ENCODE measurements around the gene DYSF. TPM values are rescaled to one million over a fixed set of nuclear protein-coding genes. Genes with fewer than 3 reads are reported as not detected.

Gene DYSF
- total RNA-seq, 1 donor from 2014 or later: not detected

DNA sequence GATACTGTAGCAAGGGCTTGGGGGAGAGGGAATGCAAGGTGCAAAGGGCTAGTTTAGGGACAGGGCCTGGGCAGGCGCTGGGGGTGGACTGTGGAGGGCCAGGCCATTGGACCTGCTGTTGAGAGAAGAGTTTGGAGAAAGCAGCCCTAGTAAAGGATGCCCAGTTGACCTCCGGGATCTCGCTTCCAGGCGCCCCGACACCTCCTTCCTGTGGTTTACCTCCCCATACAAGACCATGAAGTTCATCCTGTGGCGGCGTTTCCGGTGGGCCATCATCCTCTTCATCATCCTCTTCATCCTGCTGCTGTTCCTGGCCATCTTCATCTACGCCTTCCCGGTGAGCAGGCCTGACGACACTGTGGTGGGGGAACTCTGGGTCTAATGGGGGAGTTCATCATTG, 229.0 kb downstream of the DYSF start:
- H3K4me1 Mint-ChIP-seq (ENCODE audit: low read depth): no peaks in the 10 kb centered on the region
- intact Hi-C loops (cut with micrococcal nuclease): no loop called here
- H3K9me3 Mint-ChIP-seq: no peaks in the 10 kb centered on the region
- no peak for DNase-seq (ENCODE audit: low spot score)
- no peak overlapping the region for H3K4me3 Mint-ChIP-seq (ENCODE audit: low read depth)
- no peaks in the 10 kb centered on the region for H3K27me3 Mint-ChIP-seq (ENCODE audit: low read depth)
- no peak overlapping the region for H3K27ac Mint-ChIP-seq
- no peaks in the 10 kb centered on the region for H3K36me3 Mint-ChIP-seq (ENCODE audit: low read depth)

DNA sequence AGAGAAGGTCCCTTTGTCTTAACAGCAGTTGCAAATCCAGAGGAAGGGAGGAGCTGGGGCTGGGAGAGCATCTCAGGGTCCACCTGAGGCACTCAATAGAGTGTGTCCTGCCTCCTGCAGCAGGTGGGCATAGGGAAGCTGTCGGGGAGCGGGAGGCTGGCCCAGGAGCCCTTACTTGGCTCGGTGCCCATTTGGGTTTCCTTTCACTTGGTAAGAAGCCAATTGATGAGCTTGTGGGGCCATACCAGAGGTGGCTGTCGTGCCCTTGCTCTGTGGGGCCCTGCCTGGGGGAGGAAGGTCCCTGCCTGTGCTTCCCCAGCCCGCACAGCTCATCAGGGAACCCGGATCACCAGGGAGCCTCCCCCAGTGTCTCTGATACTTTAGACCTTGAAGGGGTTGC, 229.7 kb downstream of the DYSF start:
- Mint-ChIP-seq H3K4me3 (ENCODE audit: low read depth) (no peak overlapping the region), H3K36me3 (ENCODE audit: low read depth) (no peaks in the 10 kb centered on the region)
- intact Hi-C loops (cut with micrococcal nuclease): no loop called here

DNA sequence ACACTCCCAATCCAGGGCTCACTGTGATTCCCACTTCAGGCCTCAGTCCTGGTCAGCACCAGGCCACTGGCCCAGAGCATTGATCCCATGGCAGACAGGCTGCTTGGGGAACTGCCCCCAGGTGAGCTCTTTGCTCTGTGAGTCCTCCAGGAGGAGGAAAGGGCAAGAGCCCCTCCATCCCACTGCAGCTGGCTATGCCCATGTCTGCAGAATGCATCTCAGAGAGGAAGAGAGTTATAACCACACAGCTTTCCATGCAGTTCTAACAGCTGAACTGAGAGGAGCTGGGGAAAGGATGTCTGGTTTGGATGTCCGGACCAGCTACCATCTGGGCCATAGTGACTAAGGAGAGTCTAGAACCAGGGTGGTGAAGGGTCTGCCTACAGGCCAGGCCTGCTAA, 230.3 kb downstream of the DYSF start:
- no peak for DNase-seq (ENCODE audit: low spot score)
- H3K4me1 Mint-ChIP-seq (ENCODE audit: low read depth): no peaks in the 10 kb centered on the region
- no peaks in the 10 kb centered on the region for H3K36me3 Mint-ChIP-seq (ENCODE audit: low read depth)
- no peak overlapping the region for H3K27ac Mint-ChIP-seq
- no peaks in the 10 kb centered on the region for H3K27me3 Mint-ChIP-seq (ENCODE audit: low read depth)
- no peak overlapping the region for H3K4me3 Mint-ChIP-seq (ENCODE audit: low read depth)
- intact Hi-C loops (cut with micrococcal nuclease): no loop called here
- no peaks in the 10 kb centered on the region for H3K9me3 Mint-ChIP-seq

More for the DNA sequence above, 229.7 kb downstream of the DYSF start:
- no peak overlapping the region for H3K27ac Mint-ChIP-seq
- no peaks in the 10 kb centered on the region for H3K4me1 Mint-ChIP-seq (ENCODE audit: low read depth)
- DNase-seq (ENCODE audit: low spot score): no peak
- H3K27me3 Mint-ChIP-seq (ENCODE audit: low read depth): no peaks in the 10 kb centered on the region
- H3K9me3 Mint-ChIP-seq: no peaks in the 10 kb centered on the region

DNA sequence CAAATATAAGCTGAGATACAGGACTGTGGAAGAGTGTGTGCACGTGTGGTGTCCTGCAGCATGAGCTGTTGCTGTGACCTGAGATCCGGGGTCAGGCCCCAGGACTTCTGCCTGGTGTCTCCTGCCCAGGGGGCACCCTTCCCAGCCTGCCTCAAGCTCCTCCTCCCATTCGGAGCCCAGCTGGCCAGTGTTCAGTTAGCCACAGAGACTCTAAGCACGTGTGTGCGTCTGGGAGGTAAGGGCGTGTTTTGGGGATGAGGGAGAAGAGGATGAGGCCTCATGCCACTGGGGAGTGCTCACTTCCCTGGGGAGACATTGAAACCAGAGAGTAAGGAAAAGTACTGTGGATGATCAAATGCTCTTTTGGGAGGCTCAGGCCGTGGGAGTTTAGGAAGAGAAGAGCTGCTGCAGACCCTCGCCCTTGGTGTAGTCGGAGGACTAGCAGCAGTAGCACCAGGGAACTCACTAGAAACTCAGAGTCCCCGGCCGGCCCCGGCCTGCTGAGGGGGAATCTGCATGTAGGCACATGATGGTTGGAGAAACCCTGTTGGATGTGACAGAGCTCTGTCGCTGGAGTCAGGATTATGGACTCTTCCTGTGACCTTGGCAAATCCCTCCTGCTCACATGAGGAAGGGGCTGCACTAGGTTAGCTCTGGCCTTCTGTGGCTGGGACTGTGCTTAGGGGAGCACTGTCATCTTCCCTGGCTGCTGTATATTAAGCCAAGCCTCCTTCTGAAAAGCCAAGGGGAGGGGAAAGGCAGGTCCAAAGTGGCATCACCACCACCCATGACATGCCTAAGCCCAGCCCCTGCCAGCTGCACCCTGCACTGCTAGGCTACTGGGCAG, 231.1 kb downstream of the DYSF start:
- no peak for DNase-seq (ENCODE audit: low spot score)
- H3K9me3 Mint-ChIP-seq: no peaks in the 10 kb centered on the region
- no peaks in the 10 kb centered on the region for H3K4me1 Mint-ChIP-seq (ENCODE audit: low read depth)
- H3K27me3 Mint-ChIP-seq (ENCODE audit: low read depth): no peaks in the 10 kb centered on the region
- H3K36me3 Mint-ChIP-seq (ENCODE audit: low read depth): no peaks in the 10 kb centered on the region
- no peak overlapping the region for H3K4me3 Mint-ChIP-seq (ENCODE audit: low read depth)
- intact Hi-C loops (cut with micrococcal nuclease): no loop called here
- no peak overlapping the region for H3K27ac Mint-ChIP-seq

DNA sequence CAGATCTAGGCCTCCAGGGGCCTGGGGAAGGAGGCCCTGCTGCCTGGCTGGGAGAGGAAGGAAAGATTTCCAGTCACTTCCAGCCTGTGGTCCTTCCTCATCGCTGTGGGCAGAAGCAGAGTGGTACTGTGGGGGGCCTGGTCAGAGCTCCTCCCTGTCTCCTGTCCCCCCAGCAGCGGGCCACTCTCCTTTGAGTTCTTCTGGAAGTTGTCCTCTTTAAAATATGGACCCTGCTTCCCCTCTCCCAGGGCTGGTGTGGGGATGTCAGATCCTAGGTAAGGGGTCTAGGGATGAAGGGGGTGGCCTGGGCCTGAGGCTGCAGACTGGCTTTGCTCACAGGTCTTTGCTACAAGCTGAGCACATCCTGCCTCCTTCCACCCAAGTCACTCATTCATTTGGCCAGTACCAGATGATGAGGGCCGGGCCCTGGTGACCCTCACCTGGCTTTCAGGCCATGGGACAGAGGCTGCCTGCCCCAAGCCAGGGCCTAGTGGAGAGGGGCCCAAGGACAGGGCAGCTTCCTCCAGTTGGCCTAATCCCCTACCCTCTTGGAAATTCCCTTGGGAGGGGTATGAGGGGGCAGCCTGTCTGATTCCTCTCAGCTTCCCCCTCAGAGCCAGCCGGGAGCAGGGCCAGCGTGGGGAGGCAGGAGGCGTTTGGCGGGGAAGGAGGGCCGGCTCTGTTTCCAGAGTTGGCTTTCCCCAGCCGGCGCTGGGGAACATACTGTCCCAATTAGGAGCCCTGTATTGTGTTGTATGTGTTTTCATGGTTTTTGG, 231.9 kb downstream of the DYSF start:
- Mint-ChIP-seq H3K9me3 (no peaks in the 10 kb centered on the region), H3K27ac (no peak overlapping the region), H3K36me3 (ENCODE audit: low read depth) (no peaks in the 10 kb centered on the region), H3K4me1 (ENCODE audit: low read depth) (no peaks in the 10 kb centered on the region), H3K4me3 (ENCODE audit: low read depth) (no peak overlapping the region), H3K27me3 (ENCODE audit: low read depth) (no peaks in the 10 kb centered on the region)
- intact Hi-C loops (cut with micrococcal nuclease): no loop called here
- DNase-seq (ENCODE audit: low spot score): no peak

DNA sequence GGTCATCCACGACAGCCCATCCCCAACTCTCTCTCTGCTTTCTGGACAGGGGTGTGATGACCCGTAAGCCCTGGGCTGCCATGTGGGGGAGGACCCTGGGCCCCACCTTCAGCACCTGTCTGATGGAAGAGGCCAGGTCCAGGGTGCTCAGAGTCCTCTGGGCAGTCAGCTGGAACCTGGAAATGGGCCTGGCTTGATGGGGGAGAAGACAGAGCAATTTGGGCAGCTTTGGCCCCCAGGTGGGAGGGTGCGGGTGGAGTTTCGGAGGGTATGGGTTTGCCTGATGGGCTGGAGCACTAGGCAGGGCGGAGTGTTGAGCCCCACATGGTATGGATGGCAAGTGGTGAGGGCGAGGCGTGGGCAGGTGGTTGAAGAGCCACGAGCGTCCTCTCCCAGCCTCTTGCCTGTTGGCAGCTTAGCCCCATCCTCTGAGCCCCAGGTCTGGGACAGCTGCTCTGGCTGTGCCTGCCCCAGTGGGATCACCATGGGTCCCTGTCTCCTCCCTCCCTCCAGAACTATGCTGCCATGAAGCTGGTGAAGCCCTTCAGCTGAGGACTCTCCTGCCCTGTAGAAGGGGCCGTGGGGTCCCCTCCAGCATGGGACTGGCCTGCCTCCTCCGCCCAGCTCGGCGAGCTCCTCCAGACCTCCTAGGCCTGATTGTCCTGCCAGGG, 232.7 kb downstream of the DYSF start:
- intact Hi-C loops (cut with micrococcal nuclease): no loop called here
- Mint-ChIP-seq H3K4me1 (ENCODE audit: low read depth) (no peaks in the 10 kb centered on the region), H3K27me3 (ENCODE audit: low read depth) (no peaks in the 10 kb centered on the region), H3K9me3 (no peaks in the 10 kb centered on the region), H3K36me3 (ENCODE audit: low read depth) (no peaks in the 10 kb centered on the region), H3K27ac (no peak overlapping the region), H3K4me3 (ENCODE audit: low read depth) (no peak overlapping the region)
- DNase-seq (ENCODE audit: low spot score): no peak

DNA sequence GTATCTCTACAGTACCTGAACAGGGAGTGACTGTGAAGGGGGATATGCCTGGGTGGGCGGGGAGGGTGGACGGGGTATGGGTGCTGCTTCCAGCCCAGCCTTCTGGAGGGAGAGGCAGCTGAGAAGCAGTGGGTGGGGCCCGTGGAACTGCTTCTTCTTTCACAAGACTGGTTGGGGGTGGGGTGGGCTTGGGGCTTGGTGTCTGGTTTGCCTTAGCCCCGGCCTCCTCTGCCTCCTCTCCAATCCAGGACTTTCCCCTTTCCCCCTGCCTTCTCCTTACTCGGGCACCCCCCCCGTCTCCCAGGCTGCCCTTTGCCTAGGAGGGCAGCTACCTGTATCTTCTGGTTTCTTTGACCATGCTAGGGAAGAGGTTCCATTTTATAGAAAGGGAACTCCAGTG, 233.4 kb downstream of the DYSF start:
- no peak for DNase-seq (ENCODE audit: low spot score)
- intact Hi-C loops (cut with micrococcal nuclease): no loop called here
- Mint-ChIP-seq H3K36me3 (ENCODE audit: low read depth) (no peaks in the 10 kb centered on the region), H3K27ac (no peak overlapping the region), H3K4me1 (ENCODE audit: low read depth) (no peaks in the 10 kb centered on the region), H3K27me3 (ENCODE audit: low read depth) (no peaks in the 10 kb centered on the region), H3K4me3 (ENCODE audit: low read depth) (no peak overlapping the region), H3K9me3 (no peaks in the 10 kb centered on the region)

DNA sequence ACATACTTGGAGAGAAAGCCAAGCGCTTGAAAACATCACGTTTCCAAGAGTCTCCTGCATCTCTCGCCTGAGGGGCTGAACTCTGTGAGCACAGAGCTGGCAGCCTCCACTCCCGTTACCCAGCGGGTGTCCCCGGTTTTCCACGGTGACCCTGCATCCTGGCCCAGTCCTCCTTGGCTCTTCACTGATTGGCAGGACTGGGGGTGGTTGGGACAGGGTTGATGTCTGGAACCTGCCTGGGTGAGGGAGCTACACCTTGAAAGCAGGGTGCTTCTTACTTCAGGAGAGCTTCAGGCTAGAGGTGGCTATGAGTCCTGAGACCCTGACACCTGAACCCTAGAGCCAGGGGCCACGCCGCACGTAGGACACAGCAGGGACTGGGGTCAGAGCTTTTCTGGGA, 234.1 kb downstream of the DYSF start:
- H3K4me3 Mint-ChIP-seq (ENCODE audit: low read depth): no peak overlapping the region
- DNase-seq (ENCODE audit: low spot score): no peak
- no peaks in the 10 kb centered on the region for H3K4me1 Mint-ChIP-seq (ENCODE audit: low read depth)
- no peaks in the 10 kb centered on the region for H3K36me3 Mint-ChIP-seq (ENCODE audit: low read depth)
- no peaks in the 10 kb centered on the region for H3K9me3 Mint-ChIP-seq
- intact Hi-C loops (cut with micrococcal nuclease): no loop called here
- no peak overlapping the region for H3K27ac Mint-ChIP-seq
- no peaks in the 10 kb centered on the region for H3K27me3 Mint-ChIP-seq (ENCODE audit: low read depth)

DNA sequence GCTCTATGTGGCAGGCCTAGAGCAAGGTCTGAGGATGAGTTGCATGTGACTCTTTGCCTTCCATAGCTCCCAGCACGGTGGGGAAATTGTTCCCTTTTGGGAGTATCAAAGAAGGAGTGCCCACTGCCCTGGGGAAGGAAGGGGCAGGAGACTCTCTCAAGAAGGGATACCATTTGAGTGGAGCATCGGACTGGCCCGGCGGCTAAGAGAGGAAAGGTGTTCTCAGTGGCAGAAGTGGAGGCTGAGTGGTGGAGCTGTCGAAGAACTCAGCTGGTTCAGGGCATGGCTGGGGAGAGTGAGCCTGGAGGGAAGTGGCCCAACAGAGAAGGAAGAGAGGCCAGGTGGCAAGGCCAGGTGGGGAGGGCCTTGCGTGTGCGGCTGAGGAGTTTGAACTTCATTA, 235.2 kb downstream of the DYSF start:
- no peak overlapping the region for H3K27ac Mint-ChIP-seq
- intact Hi-C loops (cut with micrococcal nuclease): no loop called here
- no peak overlapping the region for H3K4me3 Mint-ChIP-seq (ENCODE audit: low read depth)

DNA sequence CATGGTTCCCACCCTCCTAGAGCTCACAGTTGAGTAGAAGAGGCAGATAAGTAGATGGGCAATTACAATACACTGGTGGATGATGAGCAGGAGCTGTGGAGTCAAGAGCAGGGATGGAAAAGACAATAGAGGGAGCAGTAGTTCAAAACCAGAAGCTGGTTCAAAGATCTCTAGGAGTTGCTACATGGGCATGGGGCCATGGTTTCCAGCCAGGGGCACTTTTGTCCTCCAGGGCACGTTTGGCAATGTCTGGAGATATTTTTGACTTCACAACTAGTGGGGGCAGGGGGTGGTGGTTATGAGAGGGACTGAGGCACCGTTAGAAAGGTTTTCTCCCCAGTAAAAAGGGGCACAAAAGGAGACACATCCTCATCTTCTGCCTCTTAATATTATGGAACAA, 236.0 kb downstream of the DYSF start:
- Mint-ChIP-seq H3K27ac (no peak overlapping the region), H3K4me3 (ENCODE audit: low read depth) (no peak overlapping the region), H3K27me3 (ENCODE audit: low read depth) (no peaks in the 10 kb centered on the region), H3K4me1 (ENCODE audit: low read depth) (no peaks in the 10 kb centered on the region), H3K9me3 (no peaks in the 10 kb centered on the region), H3K36me3 (ENCODE audit: low read depth) (no peaks in the 10 kb centered on the region)
- intact Hi-C loops (cut with micrococcal nuclease): no loop called here
- DNase-seq (ENCODE audit: low spot score): no peak

More for the DNA sequence above, 235.2 kb downstream of the DYSF start:
- Mint-ChIP-seq H3K27me3 (ENCODE audit: low read depth) (no peaks in the 10 kb centered on the region), H3K36me3 (ENCODE audit: low read depth) (no peaks in the 10 kb centered on the region), H3K9me3 (no peaks in the 10 kb centered on the region), H3K4me1 (ENCODE audit: low read depth) (no peaks in the 10 kb centered on the region)
- no peak for DNase-seq (ENCODE audit: low spot score)

DNA sequence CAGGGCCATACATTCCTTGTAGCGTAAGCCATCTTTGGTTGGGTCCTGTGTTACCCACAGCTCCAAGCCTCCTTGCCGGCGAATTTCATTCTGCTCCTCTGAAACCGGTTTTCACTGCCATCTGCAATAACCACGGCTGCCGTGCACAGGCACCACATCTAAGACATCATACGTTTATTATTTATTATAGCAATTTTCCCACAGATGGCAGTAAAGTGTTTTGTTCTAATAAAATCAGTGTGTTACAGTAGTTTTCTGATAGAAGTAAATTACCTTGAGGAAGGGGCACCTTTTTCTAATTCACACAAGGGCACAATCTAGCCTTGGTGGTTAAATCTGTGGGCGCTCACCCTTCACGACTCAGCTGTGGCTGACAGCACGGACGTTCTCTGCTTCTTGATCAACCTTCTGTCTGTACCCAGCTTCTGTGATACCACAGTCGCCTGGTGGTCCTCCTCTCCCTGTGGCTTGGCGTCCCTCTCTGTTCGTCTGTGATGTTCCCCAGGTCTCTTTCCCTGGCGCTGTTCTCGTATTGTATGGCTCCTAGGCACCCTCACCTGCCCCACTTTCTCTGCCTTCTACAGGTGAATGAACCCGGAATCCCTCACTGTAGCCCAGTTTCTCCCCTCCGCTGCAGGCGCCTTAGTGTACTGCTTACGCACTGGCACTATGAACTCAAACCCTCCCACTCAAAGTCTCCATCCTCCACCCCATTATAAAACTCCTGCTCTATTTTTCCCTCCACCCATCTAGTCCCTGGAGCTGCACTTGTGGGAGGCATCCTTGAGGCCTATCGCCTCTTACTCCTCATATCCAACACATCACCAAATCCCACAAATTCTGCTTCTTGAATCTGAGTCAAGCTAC, 236.8 kb downstream of the DYSF start:
- no peak for DNase-seq (ENCODE audit: low spot score)
- Mint-ChIP-seq H3K4me3 (ENCODE audit: low read depth) (no peak overlapping the region), H3K9me3 (no peaks in the 10 kb centered on the region), H3K4me1 (ENCODE audit: low read depth) (no peaks in the 10 kb centered on the region), H3K27me3 (ENCODE audit: low read depth) (no peaks in the 10 kb centered on the region), H3K27ac (no peak overlapping the region), H3K36me3 (ENCODE audit: low read depth) (no peaks in the 10 kb centered on the region)
- intact Hi-C loops (cut with micrococcal nuclease): no loop called here

DNA sequence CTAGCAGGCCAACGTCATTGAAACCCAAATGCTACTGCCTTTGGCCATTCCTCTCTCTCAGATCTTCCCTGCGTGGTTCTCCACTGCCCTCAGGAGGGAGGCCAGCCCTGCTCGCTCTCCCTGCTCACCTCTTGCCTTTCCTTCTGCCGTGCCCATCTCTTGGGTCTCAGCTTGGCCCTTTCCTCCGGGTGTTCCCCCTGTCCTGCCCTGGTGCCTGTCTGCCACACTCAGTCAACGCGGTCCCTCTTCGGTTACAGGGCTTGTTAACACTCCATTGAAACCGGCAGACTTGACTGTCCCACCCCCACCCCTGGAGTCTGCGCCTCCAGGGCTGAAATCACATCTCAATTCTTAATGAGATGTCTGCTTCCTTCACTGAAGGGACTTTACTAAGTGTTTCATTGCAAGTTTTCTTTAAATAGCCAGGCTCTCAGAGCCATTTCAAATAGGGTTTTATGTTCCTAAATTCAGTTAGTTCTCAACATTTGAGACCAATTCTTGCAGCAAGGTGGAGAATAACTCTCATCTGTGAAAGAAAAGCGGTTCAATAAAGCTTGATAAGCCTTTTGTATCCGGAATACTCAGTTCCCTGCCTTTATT, 237.6 kb downstream of the DYSF start:
- Mint-ChIP-seq H3K27me3 (ENCODE audit: low read depth) (no peaks in the 10 kb centered on the region), H3K36me3 (ENCODE audit: low read depth) (no peaks in the 10 kb centered on the region), H3K4me3 (ENCODE audit: low read depth) (no peak overlapping the region), H3K9me3 (no peaks in the 10 kb centered on the region), H3K27ac (no peak overlapping the region), H3K4me1 (ENCODE audit: low read depth) (no peaks in the 10 kb centered on the region)
- DNase-seq (ENCODE audit: low spot score): no peak
- intact Hi-C loops (cut with micrococcal nuclease): no loop called here
